ENCODE measurements around the gene EFNA1. TPM values are rescaled to one million over a fixed set of nuclear protein-coding genes. Genes with fewer than 3 reads are reported as not detected.

The EFNA1 gene
- total and polyA plus RNA-seq, 2 of the 13 experiments (the other 11 are each of a cell fraction or from before 2014, with no cell fraction given) = 81.8 to 874 TPM

DNA sequence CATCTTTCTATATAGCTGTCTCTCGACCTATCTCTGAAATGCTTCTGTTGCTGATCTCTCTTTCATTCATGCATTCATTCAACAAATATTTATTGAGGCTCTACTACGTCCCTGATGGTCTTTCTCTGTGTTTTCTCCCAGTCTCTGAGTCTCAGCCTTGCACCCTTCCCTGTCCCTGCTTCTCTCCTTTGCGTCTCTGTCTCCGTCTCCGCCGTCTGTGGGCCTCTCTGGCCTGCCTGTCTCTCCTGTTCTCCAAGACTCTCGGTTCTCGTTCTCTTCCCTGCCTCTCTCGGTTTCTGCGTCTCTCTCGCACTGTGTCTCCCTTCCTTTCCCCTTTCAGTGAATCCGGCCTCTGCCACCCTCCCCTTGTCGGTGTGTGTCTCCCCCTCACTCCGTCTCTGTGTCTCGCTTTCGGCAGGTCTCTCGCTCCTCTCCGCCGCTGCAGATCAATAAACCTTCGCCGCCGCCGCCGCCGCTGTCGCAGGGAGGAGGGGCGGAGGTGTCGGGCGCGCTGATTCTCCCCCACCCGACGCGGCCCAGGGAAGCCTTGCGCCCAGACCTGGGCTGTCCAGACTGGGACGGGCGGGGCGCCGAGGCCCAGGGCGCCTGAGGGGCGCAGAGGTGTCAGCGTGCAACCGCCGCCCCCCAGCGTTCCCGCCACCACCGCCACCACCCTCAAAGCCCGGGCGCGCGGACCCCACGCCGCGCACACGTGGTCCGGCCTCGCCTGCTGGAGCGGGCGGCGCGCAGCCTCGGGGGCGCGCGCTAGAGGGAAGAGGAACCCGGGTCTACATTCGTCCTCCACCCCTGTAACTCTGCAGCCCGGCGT, 46.0 kb upstream of the EFNA1 start:
- H3K4me3 ChIP-seq (replicated peaks in 1 of 3; ENCODE audit: insufficient read depth in 1 of 3, low read depth in 2 of 3, low read length in 3 of 3) = peak overlapping the region; percentile 41 to 70 (median 41)
- peak overlapping the region; percentile 90 for H3K4me2 ChIP-seq (ENCODE audit: low read depth, low read length)
- H4K20me1 ChIP-seq (ENCODE audit: insufficient read depth, low read length) = peaks cover 4% of the 10 kb centered on the region; the same call in 1 of the 2 replicates
- no peaks in the 10 kb centered on the region for H3K9me3 ChIP-seq (ENCODE audit: low read length)
- intact Hi-C loops (cut with micrococcal nuclease; ENCODE audit: unreplicated experiment) (loop anchor here (5.0 to 10.0 kb wide), 2 partner anchors 34 to 177 kb away; no protein-coding TSS in a partner anchor), in situ Hi-C loops (cut with HindIII; ENCODE audit: extremely low pct_ligation_motif_present, low pct_unique_long_range_greater_than_20kb) (no loop called here)
- no peak overlapping the region for H3K27ac ChIP-seq (ENCODE audit: extremely low read length, insufficient read depth, low read length)
- H3K79me2 ChIP-seq (ENCODE audit: insufficient read depth, low read length) = no peaks in the 10 kb centered on the region
- no peak for FAIRE-seq
- peaks cover 80% of the 10 kb centered on the region for H3K4me1 ChIP-seq (ENCODE audit: insufficient read depth, low read length)
- 4% methylated on average over 33 of the region's 68 CpGs for WGBS (ENCODE audit: low lambda C conversion rate)
- no peak overlapping the region for H2AFZ ChIP-seq (ENCODE audit: low read length)
- BruUV-seq (replicated peaks) = no TSS peak
- H3K9ac ChIP-seq (ENCODE audit: insufficient read depth, low read depth, low read length) = no peak overlapping the region
- DNase-seq (ENCODE audit: low spot score) = no peak
- peaks cover 27 to 76% of the 10 kb centered on the region in 2 experiments for H3K27me3 ChIP-seq (ENCODE audit: control insufficient read depth in 1 of 2, insufficient read depth in 2 of 2, low read length in 2 of 2)
- H3K36me3 ChIP-seq (replicated peaks in 1 of 2; ENCODE audit: control insufficient read depth in 1 of 2, insufficient read depth in 2 of 2, low read length in 2 of 2) = no peaks in the 10 kb centered on the region
- CTCF ChIA-PET (ENCODE audit: low intra/inter-chr PET ratio, low total read pairs) = no interaction called here
- POLR2A ChIA-PET = interaction anchor here (1.2 to 1.3 kb wide), 2 partner anchors 11 to 19 kb away, joined by 3 to 4 read pairs; no protein-coding TSS in a partner anchor
- no peak for ATAC-seq
- TF ChIP-seq ZNF549 (CRISPR knock-in tag; IDR thresholded peaks at IDR 0.05) (no peak), ZFYVE20 (CRISPR knock-in tag; IDR thresholded peaks at IDR 0.05; ENCODE audit: borderline replicate concordance, low read depth) (no peak), POGZ (CRISPR knock-in tag; IDR thresholded peaks at IDR 0.05) (no peak), ARHGAP35 (CRISPR knock-in tag; IDR thresholded peaks at IDR 0.05; ENCODE audit: borderline replicate concordance) (no peak), ZNF660 (CRISPR knock-in tag; IDR thresholded peaks at IDR 0.05; ENCODE audit: borderline replicate concordance, low read depth) (no peak), ZNF350 (CRISPR knock-in tag; IDR thresholded peaks at IDR 0.05; ENCODE audit: borderline replicate concordance, low read depth) (no peak), SAP130 (CRISPR knock-in tag; IDR thresholded peaks at IDR 0.05; ENCODE audit: low read depth) (peak; percentile 10; the same call in 1 of the 2 replicates), SCMH1 (CRISPR knock-in tag; IDR thresholded peaks at IDR 0.05; ENCODE audit: borderline replicate concordance) (no peak), YY1 (IDR thresholded peaks at IDR 0.05; ENCODE audit: insufficient read depth, insufficient replicate concordance, low read depth, low read length) (no peak), ZNF564 (CRISPR knock-in tag; IDR thresholded peaks at IDR 0.05) (peak; percentile 69; the same call in 1 of the 2 replicates), ZNF607 (CRISPR knock-in tag; IDR thresholded peaks at IDR 0.05; ENCODE audit: borderline replicate concordance) (peak; percentile 78; the same call in 1 of the 2 replicates), ZNF484 (CRISPR knock-in tag; IDR thresholded peaks at IDR 0.05; ENCODE audit: borderline replicate concordance, low read depth) (no peak), MYC (CRISPR knock-in tag; IDR thresholded peaks at IDR 0.05; ENCODE audit: borderline replicate concordance) (peak; percentile 16; the same call in 1 of the 2 replicates), EZH2 (conservative IDR thresholded peaks at IDR 0.05; ENCODE audit: low read depth, low read length) (peak; percentile 2; the same call in 1 of the 2 replicates)
- TF ChIP-seq, protein P1, sequence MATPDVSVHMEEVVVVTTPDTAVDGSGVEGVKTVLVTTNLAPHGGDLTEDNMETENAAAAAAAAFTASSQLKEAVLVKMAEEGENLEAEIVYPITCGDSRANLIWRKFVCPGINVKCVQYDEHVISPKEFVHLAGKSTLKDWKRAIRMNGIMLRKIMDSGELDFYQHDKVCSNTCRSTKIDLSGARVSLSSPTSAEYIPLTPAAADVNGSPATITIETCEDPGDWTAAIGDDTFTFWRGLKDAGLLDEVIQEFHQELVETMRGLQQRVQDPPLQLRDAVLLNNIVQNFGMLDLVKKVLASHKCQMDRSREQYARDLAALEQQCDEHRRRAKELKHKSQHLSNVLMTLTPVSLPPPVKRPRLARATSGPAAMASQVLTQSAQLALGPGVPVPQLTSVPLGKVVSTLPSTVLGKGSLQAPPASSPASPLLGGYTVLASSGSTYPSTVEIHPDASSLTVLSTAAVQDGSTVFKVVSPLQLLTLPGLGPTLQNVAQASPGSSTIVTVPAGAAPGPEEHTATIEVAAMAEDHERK (CRISPR knock-in tag; IDR thresholded peaks at IDR 0.05; ENCODE audit: low read depth) = no peak
- TF ChIP-seq, protein P2, sequence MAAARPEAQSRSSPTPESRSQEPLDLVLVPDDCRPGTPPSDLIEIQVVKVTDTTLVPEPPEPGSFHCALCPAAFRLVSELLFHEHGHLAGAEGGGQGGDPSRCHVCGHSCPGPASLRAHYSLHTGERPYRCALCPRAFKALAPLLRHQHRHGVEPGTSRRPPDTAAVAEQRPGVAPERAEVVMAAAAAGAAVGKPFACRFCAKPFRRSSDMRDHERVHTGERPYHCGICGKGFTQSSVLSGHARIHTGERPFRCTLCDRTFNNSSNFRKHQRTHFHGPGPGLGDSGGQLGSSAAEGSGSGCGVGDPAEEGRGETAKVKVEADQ (CRISPR knock-in tag; IDR thresholded peaks at IDR 0.05; ENCODE audit: borderline replicate concordance) = no peak
- TF ChIP-seq, protein P3, sequence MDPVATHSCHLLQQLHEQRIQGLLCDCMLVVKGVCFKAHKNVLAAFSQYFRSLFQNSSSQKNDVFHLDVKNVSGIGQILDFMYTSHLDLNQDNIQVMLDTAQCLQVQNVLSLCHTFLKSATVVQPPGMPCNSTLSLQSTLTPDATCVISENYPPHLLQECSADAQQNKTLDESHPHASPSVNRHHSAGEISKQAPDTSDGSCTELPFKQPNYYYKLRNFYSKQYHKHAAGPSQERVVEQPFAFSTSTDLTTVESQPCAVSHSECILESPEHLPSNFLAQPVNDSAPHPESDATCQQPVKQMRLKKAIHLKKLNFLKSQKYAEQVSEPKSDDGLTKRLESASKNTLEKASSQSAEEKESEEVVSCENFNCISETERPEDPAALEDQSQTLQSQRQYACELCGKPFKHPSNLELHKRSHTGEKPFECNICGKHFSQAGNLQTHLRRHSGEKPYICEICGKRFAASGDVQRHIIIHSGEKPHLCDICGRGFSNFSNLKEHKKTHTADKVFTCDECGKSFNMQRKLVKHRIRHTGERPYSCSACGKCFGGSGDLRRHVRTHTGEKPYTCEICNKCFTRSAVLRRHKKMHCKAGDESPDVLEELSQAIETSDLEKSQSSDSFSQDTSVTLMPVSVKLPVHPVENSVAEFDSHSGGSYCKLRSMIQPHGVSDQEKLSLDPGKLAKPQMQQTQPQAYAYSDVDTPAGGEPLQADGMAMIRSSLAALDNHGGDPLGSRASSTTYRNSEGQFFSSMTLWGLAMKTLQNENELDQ (CRISPR knock-in tag; IDR thresholded peaks at IDR 0.05; ENCODE audit: borderline replicate concordance) = no peak

Measured in HepG2 (cell line).